Epithelial cell of esophagus (primary cell): ENCODE results near the gene LRRC4C.

ENCODE experiments used
- DNase-seq: peaks from one replicate; pipeline ENCODE4 v3.0.0; 2010; ENCODE audit warnings: low read depth
- H3K4me3 ChIP-seq: 2 replicates; pipeline ENCODE4 v1.5.1; 2011; ENCODE audit warnings: mild to moderate bottlenecking, low read length, control low read depth
- TF ChIP-seq, protein P1 (sequence below): IDR thresholded peaks from 2 replicates; pipeline ENCODE4 v1.5.1; 2011; ENCODE audit warnings: low read depth, mild to moderate bottlenecking, low read length, control low read depth, inconsistent platforms; ENCODE audit not compliant: insufficient read depth; ENCODE audit errors: missing control alignments

LRRC4C gene

DNA sequence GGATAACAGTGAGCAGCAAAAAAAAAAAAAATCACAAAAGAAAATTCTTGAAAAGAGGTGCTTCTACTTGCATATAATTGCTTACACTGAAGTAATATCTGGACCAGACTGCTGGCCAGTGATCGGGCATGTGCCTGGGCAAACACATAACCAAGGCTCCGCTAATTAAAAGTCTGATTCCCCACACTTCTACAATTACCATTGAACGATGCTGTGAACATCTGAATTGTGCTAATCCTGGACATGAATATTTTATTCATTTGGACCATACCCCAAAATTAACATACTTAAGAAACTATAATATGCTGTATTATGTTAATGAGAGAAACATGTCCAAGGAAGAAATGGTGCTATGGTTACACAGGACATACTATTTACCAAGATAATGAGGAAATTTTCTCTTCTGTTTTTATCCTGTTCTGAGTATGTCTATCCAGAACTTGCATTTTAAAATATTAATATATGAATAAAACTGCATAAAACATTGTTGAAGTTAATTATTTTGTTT is 69.8 kb downstream of the LRRC4C start:
- H3K4me3 ChIP-seq: no peak overlapping the region
- TF ChIP-seq, protein P1, sequence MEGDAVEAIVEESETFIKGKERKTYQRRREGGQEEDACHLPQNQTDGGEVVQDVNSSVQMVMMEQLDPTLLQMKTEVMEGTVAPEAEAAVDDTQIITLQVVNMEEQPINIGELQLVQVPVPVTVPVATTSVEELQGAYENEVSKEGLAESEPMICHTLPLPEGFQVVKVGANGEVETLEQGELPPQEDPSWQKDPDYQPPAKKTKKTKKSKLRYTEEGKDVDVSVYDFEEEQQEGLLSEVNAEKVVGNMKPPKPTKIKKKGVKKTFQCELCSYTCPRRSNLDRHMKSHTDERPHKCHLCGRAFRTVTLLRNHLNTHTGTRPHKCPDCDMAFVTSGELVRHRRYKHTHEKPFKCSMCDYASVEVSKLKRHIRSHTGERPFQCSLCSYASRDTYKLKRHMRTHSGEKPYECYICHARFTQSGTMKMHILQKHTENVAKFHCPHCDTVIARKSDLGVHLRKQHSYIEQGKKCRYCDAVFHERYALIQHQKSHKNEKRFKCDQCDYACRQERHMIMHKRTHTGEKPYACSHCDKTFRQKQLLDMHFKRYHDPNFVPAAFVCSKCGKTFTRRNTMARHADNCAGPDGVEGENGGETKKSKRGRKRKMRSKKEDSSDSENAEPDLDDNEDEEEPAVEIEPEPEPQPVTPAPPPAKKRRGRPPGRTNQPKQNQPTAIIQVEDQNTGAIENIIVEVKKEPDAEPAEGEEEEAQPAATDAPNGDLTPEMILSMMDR: no peak
- DNase-seq: no peak

DNA sequence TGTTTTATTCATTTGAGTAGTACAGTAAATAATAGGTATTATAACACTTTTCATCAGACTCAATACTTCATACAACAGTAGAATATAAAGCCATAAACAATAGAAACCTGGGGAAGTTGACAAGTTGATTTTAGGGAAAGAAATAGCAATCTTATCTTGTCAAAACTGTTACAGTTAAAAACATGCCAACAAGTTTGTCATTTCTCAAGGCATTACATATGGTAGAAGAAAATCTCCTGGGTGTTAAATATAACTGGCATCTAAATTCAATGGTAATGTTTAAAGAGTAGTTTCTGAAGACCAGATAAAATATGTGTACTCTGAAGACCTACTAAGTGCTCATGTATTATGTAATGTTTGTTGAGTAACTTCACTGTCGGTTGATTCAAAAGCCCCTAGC is 75.1 kb downstream of the LRRC4C start:
- no peak overlapping the region for H3K4me3 ChIP-seq
- TF ChIP-seq, protein P1: no peak
- DNase-seq: no peak

DNA sequence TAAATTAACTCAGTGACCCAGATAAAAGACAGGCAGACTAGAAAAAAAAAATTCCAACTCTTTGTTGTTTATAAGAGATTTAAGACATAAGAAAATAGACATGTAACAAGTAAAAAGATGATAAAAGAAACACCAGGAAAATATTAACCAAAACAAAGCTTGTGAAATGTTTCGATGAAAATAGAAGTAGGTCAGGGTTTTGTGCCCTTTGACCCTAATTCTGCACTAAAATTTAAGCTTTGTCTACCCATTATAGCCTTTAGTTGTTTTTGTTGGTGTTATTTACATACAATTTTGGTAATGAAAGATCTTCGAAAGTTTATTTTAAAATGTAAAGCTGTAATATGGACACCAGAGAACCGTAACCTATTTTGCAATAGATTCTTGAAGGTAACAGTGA is 75.7 kb downstream of the LRRC4C start:
- no peak overlapping the region for H3K4me3 ChIP-seq
- TF ChIP-seq, protein P1: no peak
- DNase-seq: no peak

DNA sequence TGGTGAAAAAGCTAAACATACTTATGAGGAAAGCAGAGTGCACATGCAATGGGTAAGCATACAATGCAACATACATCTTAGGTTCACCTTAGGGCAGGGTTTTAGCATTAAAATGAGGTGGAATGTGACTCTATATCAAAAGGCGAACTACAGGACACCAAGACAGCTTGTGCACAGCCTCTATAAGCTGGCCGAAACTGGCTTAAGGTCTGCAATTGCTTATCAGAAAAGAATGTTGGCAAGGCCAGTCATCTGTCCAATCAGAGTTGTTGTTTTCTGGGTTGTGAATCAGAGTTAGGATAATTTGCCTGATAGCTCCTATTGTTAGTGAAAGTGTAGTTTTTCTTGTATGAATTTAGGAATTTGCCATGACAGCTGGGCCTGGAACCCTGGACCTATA is 76.5 kb downstream of the LRRC4C start:
- peak; percentile 1 for DNase-seq
- H3K4me3 ChIP-seq: no peak overlapping the region
- TF ChIP-seq, protein P1: no peak

DNA sequence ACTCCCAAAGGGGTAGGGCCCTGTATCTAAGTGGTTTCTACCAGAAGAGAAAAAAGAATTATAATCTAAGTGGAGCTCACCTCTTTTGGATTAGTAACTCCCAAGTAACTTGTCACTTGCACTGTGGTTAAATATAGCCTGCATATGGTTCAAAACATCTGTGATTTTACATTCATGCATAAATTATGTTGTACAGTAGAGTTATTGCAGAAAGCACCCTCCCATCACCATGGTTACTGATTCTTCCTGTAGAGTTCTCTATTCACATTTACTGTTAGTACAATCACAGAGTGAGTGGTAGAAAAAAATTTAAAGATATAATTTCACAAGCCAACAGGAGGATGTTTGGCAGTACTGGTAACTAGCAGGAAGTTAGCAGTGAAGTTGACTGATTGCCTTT is 80.4 kb downstream of the LRRC4C start:
- no peak overlapping the region for H3K4me3 ChIP-seq
- TF ChIP-seq, protein P1: no peak
- DNase-seq: no peak

DNA sequence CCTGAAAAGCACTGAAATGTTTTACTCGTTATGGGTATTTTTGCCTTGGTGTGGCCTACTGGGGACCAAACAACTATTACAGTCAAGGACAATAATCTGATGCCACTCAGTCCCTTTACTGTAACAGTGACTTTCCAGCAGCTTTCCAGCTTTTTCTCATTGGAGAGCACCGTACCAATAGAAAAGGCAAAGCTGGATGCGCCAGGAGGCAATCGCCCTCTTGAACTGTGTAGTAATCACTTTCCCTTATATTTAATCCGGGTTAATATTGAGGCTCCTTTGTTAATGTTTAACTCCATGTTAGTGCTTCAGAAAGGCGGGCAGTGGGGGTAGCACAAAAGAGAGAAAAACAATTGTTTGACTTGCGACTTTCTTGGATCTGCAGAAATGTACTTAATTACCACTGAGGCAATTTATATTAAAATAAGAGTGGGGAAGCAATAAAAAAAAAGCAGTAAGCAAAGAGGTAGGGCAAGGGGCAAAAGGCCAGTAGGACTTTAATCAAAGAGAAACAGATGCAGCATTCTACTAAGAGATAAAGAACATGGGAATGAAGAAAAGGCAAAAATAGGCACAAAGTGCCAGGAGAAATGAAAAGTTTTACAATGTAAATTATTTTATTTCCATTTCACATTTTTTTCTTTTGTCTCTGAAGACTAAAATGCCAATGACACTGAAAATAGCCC is 81.6 kb downstream of the LRRC4C start:
- DNase-seq: no peak
- TF ChIP-seq, protein P1: no peak
- no peak overlapping the region for H3K4me3 ChIP-seq

DNA sequence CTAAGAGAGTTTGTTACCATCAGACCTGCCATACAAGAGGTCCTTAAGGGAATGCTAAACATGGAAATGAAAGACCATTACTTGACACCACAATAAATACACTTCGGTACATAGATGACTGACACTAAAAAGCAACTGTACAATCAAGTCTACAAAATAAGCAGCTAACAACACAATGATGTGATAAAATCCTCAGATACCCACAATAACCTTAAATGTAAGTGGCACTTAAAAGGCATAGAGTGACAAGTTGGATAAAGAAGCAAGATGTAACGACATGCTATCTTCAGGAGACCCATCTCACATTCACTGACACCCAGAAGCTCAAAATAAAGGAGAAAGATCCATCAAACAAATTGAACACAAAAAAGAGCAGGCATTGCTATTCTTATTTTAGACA is 107.6 kb downstream of the LRRC4C start:
- no peak overlapping the region for H3K4me3 ChIP-seq
- TF ChIP-seq, protein P1: no peak
- DNase-seq: no peak
